Epithelial cell of esophagus (primary cell): ENCODE results near the gene GPN1.

Experiments
- DNase-seq: peaks from one replicate; pipeline ENCODE4 v3.0.0; 2010; ENCODE audit warnings: low read depth
- H3K4me3 ChIP-seq: 2 replicates; pipeline ENCODE4 v1.5.1; 2011; ENCODE audit warnings: mild to moderate bottlenecking, low read length, control low read depth
- TF ChIP-seq, protein P1 (sequence below): IDR thresholded peaks from 2 replicates; pipeline ENCODE4 v1.5.1; 2011; ENCODE audit warnings: low read depth, mild to moderate bottlenecking, low read length, control low read depth, inconsistent platforms; ENCODE audit not compliant: insufficient read depth; ENCODE audit errors: missing control alignments

The GPN1 gene

DNA sequence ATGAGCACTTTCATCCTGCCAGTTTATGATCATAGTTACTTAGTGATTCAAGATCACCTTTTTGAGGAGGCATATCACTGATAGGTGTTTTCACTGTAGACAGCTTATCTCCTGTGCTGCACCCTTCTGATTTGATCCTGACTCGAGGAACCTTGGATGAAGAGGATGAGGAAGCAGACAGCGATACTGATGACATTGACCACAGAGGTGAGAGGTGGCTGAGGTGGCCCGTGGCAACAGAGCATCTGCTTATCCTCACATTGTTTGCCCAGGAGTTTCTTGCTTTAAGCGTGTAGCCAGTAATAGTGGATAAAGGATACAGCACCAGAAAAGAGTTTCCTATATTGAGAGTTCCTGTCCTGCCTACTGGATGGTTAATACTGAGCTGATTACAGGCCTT is 18.9 kb downstream of the GPN1 start:
- H3K4me3 ChIP-seq = no peak overlapping the region
- no peak for DNase-seq
- TF ChIP-seq, protein P1, sequence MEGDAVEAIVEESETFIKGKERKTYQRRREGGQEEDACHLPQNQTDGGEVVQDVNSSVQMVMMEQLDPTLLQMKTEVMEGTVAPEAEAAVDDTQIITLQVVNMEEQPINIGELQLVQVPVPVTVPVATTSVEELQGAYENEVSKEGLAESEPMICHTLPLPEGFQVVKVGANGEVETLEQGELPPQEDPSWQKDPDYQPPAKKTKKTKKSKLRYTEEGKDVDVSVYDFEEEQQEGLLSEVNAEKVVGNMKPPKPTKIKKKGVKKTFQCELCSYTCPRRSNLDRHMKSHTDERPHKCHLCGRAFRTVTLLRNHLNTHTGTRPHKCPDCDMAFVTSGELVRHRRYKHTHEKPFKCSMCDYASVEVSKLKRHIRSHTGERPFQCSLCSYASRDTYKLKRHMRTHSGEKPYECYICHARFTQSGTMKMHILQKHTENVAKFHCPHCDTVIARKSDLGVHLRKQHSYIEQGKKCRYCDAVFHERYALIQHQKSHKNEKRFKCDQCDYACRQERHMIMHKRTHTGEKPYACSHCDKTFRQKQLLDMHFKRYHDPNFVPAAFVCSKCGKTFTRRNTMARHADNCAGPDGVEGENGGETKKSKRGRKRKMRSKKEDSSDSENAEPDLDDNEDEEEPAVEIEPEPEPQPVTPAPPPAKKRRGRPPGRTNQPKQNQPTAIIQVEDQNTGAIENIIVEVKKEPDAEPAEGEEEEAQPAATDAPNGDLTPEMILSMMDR = no peak

DNA sequence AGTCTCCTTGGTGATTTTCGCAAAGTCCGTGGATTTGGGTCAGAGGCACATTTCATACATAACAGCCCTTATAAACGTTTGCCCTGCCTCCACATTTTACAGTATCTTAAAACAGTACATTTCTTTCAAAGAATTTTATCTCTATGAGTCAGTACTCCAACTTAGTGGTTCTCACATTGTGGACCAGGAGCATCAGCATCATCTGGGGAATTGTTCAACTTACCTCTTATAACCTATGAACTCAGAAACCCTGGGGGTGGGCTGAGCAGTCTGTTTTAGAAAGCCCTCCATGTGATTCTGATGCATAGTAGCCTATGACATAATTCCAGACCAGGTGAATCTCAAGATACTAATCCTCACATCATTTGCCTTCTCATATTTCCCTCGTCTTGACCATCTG is 22.2 kb downstream of the GPN1 start:
- no peak overlapping the region for H3K4me3 ChIP-seq
- DNase-seq = no peak
- TF ChIP-seq, protein P1 = no peak

DNA sequence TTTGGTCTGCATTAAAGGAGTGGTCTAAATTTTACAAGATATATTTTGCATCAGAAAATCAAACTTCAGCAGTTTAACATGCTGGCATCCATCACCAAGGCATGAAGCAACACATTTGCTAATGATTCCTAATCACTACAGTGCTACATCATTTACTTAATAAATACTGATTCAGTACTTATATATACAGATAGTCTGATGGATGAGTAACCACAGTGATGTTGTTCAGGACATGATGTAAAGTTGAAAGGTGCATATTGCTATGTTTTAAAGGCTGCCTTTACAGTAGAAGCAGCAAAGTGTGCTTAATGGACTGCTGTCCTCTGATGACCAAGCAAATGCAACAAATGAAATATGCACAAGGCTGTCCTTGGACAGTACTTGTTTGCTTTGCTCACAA is 23.5 kb downstream of the GPN1 start:
- peak; percentile 43 for DNase-seq
- H3K4me3 ChIP-seq = no peak overlapping the region
- TF ChIP-seq, protein P1 = no peak

DNA sequence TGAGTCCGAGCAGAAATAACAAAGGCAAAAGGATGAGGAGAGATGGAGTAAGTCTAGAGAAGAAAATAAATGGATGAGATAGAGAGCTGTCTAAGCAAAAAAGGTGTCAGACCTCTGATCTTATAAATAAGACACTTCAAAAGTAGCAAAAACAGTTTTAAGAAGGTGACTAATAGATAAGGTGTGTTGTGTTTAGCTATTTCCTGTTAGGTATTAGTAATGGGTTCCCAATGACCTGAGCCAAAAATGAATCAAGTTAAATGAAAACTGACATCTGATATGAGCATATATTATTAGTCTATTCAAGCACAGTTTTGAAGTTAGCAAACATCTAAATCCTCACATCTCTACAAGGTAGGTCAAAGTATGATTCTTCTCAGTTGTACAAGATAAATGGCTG is 23.9 kb downstream of the GPN1 start:
- H3K4me3 ChIP-seq = no peak overlapping the region
- peak; percentile 71 for DNase-seq
- TF ChIP-seq, protein P1 = no peak

DNA sequence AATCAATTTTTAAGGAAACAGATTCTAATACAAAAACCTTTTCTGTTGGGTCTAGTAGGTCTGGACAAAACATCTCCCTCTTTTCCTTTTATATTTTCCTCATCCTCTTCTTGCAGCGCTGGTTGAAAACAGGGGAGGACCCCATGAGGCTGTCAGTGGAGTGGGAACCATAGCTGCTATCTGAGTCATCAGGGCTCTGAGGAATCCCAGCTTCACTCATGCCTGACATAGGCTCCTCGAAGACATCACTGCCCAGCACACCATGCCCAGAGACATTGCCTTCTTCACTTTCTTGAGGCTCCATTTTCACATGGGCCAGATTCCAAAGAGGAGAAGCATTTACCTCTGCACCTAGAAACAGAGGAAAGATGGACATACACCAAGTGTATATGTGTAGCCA is 24.5 kb downstream of the GPN1 start:
- TF ChIP-seq, protein P1 = no peak
- no peak overlapping the region for H3K4me3 ChIP-seq
- DNase-seq = peak; percentile 47

DNA sequence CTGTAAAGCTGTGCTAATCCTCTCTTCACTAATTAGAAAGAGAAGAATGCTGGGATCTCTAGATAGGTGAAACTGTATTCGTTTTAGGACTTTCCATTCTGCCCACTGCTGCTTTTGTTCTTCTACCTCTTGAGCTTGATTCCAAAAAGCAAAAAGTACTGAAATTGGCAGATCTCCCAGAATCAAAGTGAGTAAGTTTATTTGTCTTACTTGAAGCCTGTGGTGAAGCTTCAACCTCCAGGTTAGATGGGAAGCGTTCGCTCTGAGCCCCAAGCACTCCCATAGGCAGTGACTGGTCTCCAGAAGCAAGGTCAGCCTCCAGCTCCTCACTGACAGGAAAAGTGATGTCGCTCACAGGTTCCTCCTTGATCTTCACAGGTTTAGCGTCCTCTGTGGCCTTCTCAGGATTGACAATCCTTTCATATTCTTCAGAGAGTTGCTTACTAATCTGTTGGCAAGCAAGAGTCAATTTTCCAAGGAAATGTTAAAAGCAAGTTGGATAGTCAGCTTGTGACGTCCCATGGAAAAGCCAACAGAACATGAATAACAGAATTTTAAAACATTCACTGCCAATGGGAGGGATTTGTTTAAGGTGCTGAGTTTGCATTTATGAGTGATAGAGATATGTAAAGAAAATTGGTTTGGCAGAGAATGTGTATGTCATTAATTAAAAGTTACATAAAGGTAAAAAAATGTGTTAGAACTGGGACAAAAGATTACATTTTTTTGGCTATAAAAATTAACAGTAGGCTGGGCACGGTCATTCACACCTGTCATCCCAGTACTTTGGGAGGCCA is 26.5 kb downstream of the GPN1 start:
- DNase-seq = peak; percentile 54
- H3K4me3 ChIP-seq = no peak overlapping the region
- TF ChIP-seq, protein P1 = no peak

DNA sequence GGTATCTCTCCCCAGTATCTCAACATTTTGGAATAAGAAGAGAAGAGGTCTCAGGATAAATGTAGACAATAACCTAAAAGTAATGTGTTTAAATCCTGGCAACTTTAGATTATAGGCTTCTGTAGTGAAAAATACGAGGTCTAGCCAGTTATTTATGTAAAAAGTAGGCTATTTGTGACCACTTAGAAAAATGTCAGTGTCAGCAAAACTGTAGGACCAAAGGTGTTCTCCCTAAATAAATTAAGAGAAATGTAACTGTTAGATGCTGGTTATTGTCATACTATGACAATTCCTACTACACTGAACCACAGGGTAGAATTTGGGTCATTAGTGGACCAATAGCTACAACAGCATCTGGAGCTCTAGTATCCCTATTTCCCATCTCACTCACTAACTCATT is 32.5 kb downstream of the GPN1 start:
- no peak overlapping the region for H3K4me3 ChIP-seq
- TF ChIP-seq, protein P1 = no peak
- DNase-seq = no peak
